H9 (cell line): Measurements from ENCODE around the gene TNRC6A. TPM values are rescaled to one million over a fixed set of nuclear protein-coding genes. Genes with fewer than 3 reads are reported as not detected.

Experiments
- DNase-seq: peaks from one replicate; pipeline ENCODE4 v3.0.0-alpha.2; 2017
- H2AFZ ChIP-seq: one replicate; pipeline ENCODE4 v1.6.1; 2013; ENCODE audit warnings: mild to moderate bottlenecking, low read length, control low read depth, moderate library complexity
- H2AK5ac ChIP-seq: 2 replicates; pipeline ENCODE4 v1.6.1; 2013; ENCODE audit warnings: low read length, control low read depth, mixed read lengths; ENCODE audit not compliant: insufficient read length
- H2BK120ac ChIP-seq: one replicate; pipeline ENCODE4 v1.6.1; 2013; ENCODE audit warnings: low read depth, mild to moderate bottlenecking, low read length, control low read depth, inconsistent platforms; ENCODE audit not compliant: poor library complexity, severe bottlenecking
- H2BK12ac ChIP-seq: 2 replicates; pipeline ENCODE4 v1.6.1; 2013; ENCODE audit warnings: low read length, control low read depth, mixed read lengths, low read depth; ENCODE audit not compliant: insufficient read length
- H2BK15ac ChIP-seq: 2 replicates; pipeline ENCODE4 v1.6.1; 2013; ENCODE audit warnings: low read depth, low read length, control low read depth
- H2BK20ac ChIP-seq: one replicate; pipeline ENCODE4 v1.6.1; 2013; ENCODE audit warnings: low read depth, mild to moderate bottlenecking, low read length, control low read depth, inconsistent platforms; ENCODE audit not compliant: poor library complexity, severe bottlenecking
- H2BK5ac ChIP-seq: 2 replicates; pipeline ENCODE4 v1.6.1; 2013; ENCODE audit warnings: low read length, control low read depth, mixed read lengths; ENCODE audit not compliant: insufficient read length
- H3K14ac ChIP-seq: 2 replicates; pipeline ENCODE4 v1.6.1; 2013; ENCODE audit warnings: low read length, control low read depth; ENCODE audit not compliant: insufficient read depth
- H3K18ac ChIP-seq: 2 replicates; pipeline ENCODE4 v1.6.1; 2013; ENCODE audit warnings: low read depth, mild to moderate bottlenecking, mixed read lengths, low read length, control low read depth; ENCODE audit not compliant: insufficient read length
- H3K23ac ChIP-seq: 2 replicates; pipeline ENCODE4 v1.6.1; 2013; ENCODE audit warnings: low read length, control low read depth, mixed read lengths, low read depth; ENCODE audit not compliant: insufficient read length
- H3K23me2 ChIP-seq: 2 replicates; pipeline ENCODE4 v1.6.1; 2013; ENCODE audit warnings: low read depth, mild to moderate bottlenecking, mixed read lengths, low read length, control low read depth; ENCODE audit not compliant: insufficient read length, poor library complexity, severe bottlenecking
- H3K27ac ChIP-seq: 2 replicates; pipeline ENCODE4 v1.5.1; 2013; ENCODE audit warnings: low read length, control low read depth, mixed read lengths, low read depth; ENCODE audit not compliant: insufficient read length
- H3K27me3 ChIP-seq: 2 replicates; pipeline ENCODE4 v1.6.1; 2013; ENCODE audit warnings: low read length, control low read depth, inconsistent platforms; ENCODE audit not compliant: insufficient read depth
- H3K4ac ChIP-seq: 2 replicates; pipeline ENCODE4 v1.6.1; 2013; ENCODE audit warnings: low read depth, mild to moderate bottlenecking, control low read depth, inconsistent platforms, low read length, moderate library complexity
- H3K4me1 ChIP-seq: 2 replicates; pipeline ENCODE4 v1.6.1; 2013; ENCODE audit warnings: low read length, control low read depth, inconsistent platforms; ENCODE audit not compliant: insufficient read depth
- H3K4me2 ChIP-seq: 2 replicates; pipeline ENCODE4 v1.6.1; 2013; ENCODE audit warnings: low read length, control low read depth, mixed read lengths; ENCODE audit not compliant: insufficient read length, insufficient read depth
- H3K56ac ChIP-seq: 2 replicates; pipeline ENCODE4 v1.6.1; 2013; ENCODE audit warnings: low read depth, mild to moderate bottlenecking, mixed read lengths, low read length, control low read depth; ENCODE audit not compliant: insufficient read length
- H3K79me1 ChIP-seq: 2 replicates; pipeline ENCODE4 v1.6.1; 2013; ENCODE audit warnings: low read depth, mild to moderate bottlenecking, moderate library complexity, low read length, control low read depth, inconsistent platforms; ENCODE audit not compliant: insufficient read depth, poor library complexity, severe bottlenecking
- H3K79me2 ChIP-seq: 2 replicates; pipeline ENCODE4 v1.6.1; 2013; ENCODE audit warnings: low read length, control low read depth, inconsistent platforms; ENCODE audit not compliant: insufficient read depth
- H3K9ac ChIP-seq: 2 replicates; pipeline ENCODE4 v1.6.1; 2013; ENCODE audit warnings: low read length, control low read depth, mixed read lengths; ENCODE audit not compliant: insufficient read length; ENCODE audit errors: extremely low read depth
- H3K9me3 ChIP-seq: one replicate; pipeline ENCODE4 v1.6.1; 2013; ENCODE audit warnings: low read depth, low read length, inconsistent platforms; ENCODE audit not compliant: control insufficient read depth
- H3T11ph ChIP-seq: one replicate; pipeline ENCODE4 v1.6.1; 2013; ENCODE audit warnings: mild to moderate bottlenecking, low read length, control low read depth, inconsistent platforms
- H4K20me1 ChIP-seq: one replicate; pipeline ENCODE4 v1.6.1; 2013; ENCODE audit not compliant: control insufficient read depth, insufficient read length, insufficient read depth
- H4K5ac ChIP-seq: 2 replicates; pipeline ENCODE4 v1.6.1; 2013; ENCODE audit warnings: low read depth, mild to moderate bottlenecking, mixed read lengths, low read length, control low read depth; ENCODE audit not compliant: insufficient read length
- H4K8ac ChIP-seq: replicated peaks from 2 replicates; pipeline ENCODE4 v1.6.1; 2013; ENCODE audit warnings: low read length, control low read depth, mixed read lengths, low read depth; ENCODE audit not compliant: insufficient read length
- H4K91ac ChIP-seq: 2 replicates; pipeline ENCODE4 v1.6.1; 2013; ENCODE audit warnings: low read depth, mild to moderate bottlenecking, moderate library complexity, mixed read lengths, low read length, control low read depth; ENCODE audit not compliant: insufficient read length
- H3K27ac Mint-ChIP-seq, 3 experiments: 2 replicates in 2 of 3; 3 replicates in 1 of 3; pipeline ENCODE4 v1.8.0; 2020 to 2021; ENCODE audit warnings: mixed read lengths in 3 of 3, mild to moderate bottlenecking in 1 of 3, moderate library complexity in 1 of 3
- H3K27me3 Mint-ChIP-seq: 2 replicates; pipeline ENCODE4 v1.8.0; 2021; ENCODE audit warnings: low read depth, mild to moderate bottlenecking, moderate library complexity, mixed read lengths
- H3K36me3 Mint-ChIP-seq, 3 experiments: 2 replicates in 2 of 3; 3 replicates in 1 of 3; pipeline ENCODE4 v1.8.0; 2020 to 2021; ENCODE audit warnings: low read depth in 3 of 3, mixed read lengths in 3 of 3; ENCODE audit not compliant: insufficient read depth in 1 of 3
- H3K4me1 Mint-ChIP-seq, 2 experiments: 2 replicates each; pipeline ENCODE4 v1.8.0; 2020; ENCODE audit warnings: mixed read lengths in 2 of 2
- H3K4me3 Mint-ChIP-seq, 2 experiments: 2 replicates in 1 of 2; 3 replicates in 1 of 2; pipeline ENCODE4 v1.8.0; 2020 to 2021; ENCODE audit warnings: mild to moderate bottlenecking in 2 of 2, mixed read lengths in 2 of 2, moderate library complexity in 1 of 2
- H3K9me3 Mint-ChIP-seq, 2 experiments: 2 replicates in 1 of 2; 3 replicates in 1 of 2; pipeline ENCODE4 v1.8.0; 2020; ENCODE audit warnings: mild to moderate bottlenecking in 2 of 2, mixed read lengths in 2 of 2, moderate library complexity in 1 of 2
- CTCF ChIP-seq: fragments of 200-600 bp; sonication (generic); conservative IDR thresholded peaks from 3 replicates; pipeline ENCODE4 v1.8.0; 2021; ENCODE audit warnings: antibody characterized with exemption, mild to moderate bottlenecking
- WGBS: extraction: QIAGEN DNeasy Blood & Tissue Kit; methylation state at CpG from one replicate; pipeline ENCODE4 v1.1.7; 2013; ENCODE audit warnings: missing lambda C conversion rate, low lambda C conversion rate, mixed read lengths; ENCODE audit not compliant: insufficient read length; ENCODE audit errors: extremely low coverage; 5-methylcytosine and 5-hydroxymethylcytosine counted together
- total RNA-seq: library from RNA; stranded (reverse); gene quantifications from 2 replicates; pipeline ENCODE4 v1.2.1, GENCODE V29; 2021

TNRC6A gene
- total RNA-seq, 1 experiment from 2014 or later: 114 TPM

DNA sequence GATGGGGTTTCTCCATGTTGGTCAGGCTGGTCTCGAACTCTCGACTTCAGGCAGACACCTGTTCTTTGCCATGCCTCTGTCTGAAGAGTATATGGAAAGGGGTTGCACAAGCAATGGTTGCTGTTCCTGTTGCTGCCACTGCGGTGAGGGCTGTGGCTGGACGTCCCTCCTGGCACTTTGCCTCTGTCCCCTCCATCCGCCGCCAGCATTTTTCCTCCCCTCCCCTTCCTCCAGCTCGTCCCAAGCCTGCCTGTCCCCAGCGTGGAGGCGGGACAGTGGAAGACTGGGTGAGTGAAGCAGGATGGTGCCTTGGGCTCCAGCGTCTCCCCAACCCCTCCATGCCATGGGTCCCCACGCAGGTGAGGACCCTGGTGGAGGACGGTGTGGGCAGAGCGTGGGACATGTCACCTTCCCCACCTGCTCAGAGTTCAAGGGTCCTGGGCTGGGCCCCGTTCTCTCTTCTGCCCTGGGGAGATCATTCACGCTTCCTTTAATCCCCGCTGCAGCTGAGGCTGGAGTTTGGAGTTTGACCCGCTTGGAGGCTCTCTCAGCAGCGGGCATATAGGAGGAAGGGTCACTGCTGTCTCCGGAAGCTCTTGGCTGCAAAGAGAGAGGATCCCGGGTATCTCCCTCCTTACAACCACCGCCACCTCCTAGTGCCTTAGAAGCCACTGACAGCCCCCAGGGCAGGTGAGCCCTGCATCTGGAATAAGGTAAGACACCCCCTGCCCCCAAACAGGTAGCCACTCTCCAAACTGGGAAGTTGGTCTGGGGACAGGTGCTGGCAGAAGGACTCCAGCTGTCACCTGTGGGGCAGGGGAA, 116.5 kb downstream of the TNRC6A start, which contains the start of gene SLC5A11:
TSS of gene SLC5A11 (plus strand) at position 238 of the 822 bp plus-strand sequence. CDS start 12,681 bp downstream, outside the sequence.
- no CpG with 5 or more reads among the region's 21 CpGs for WGBS
- no peak within 1 kb of the TSS for H3K27ac ChIP-seq
- H3K18ac ChIP-seq: no peak within 1 kb of the TSS

More for the DNA sequence above, 116.5 kb downstream of the TNRC6A start, which contains the start of gene SLC5A11:
- DNase-seq: no peak
- no peak within 1 kb of the TSS for H2BK12ac ChIP-seq
- peaks cover 0 to 4% of the 10 kb centered on the region in 2 experiments; a peak in 1 of 4 replicates for H3K4me1 Mint-ChIP-seq
- no peak within 1 kb of the TSS; a peak in 1 of 7 replicates for H3K27ac Mint-ChIP-seq
- no peaks in the 10 kb centered on the region for H3K79me1 ChIP-seq
- no peak within 1 kb of the TSS for H2BK15ac ChIP-seq
- H2BK5ac ChIP-seq: no peak within 1 kb of the TSS
- no peaks in the 10 kb centered on the region for H4K20me1 ChIP-seq
- H3K4me3 Mint-ChIP-seq: no peak within 1 kb of the TSS
- no peaks in the 10 kb centered on the region for H3K36me3 Mint-ChIP-seq
- H4K8ac ChIP-seq: no peak within 1 kb of the TSS
- no peak within 1 kb of the TSS for H4K91ac ChIP-seq
- no peak within 1 kb of the TSS for H3K56ac ChIP-seq
- no peak within 1 kb of the TSS for H3K4me2 ChIP-seq
- H3K23me2 ChIP-seq: no peaks in the 10 kb centered on the region
- H3K27me3 Mint-ChIP-seq: peaks cover 1% of the 10 kb centered on the region
- H2BK120ac ChIP-seq: no peak within 1 kb of the TSS
- H3K9ac ChIP-seq: no peak within 1 kb of the TSS
- no peak within 1 kb of the TSS for H2AK5ac ChIP-seq
- no peaks in the 10 kb centered on the region for H3K9me3 Mint-ChIP-seq
- no peak for TF ChIP-seq CTCF
- H3K14ac ChIP-seq: no peak within 1 kb of the TSS; the same call in 1 of the 2 replicates
- H3K4me1 ChIP-seq: no peaks in the 10 kb centered on the region
- no peak within 1 kb of the TSS for H2BK20ac ChIP-seq
- no peaks in the 10 kb centered on the region for H3K9me3 ChIP-seq
- no peaks in the 10 kb centered on the region for H3K27me3 ChIP-seq
- no peak within 1 kb of the TSS for H3T11ph ChIP-seq
- no peak within 1 kb of the TSS for H3K23ac ChIP-seq
- H3K4ac ChIP-seq: no peak within 1 kb of the TSS
- H3K79me2 ChIP-seq: no peaks in the 10 kb centered on the region
- H4K5ac ChIP-seq: no peak within 1 kb of the TSS
- H2AFZ ChIP-seq: no peak within 1 kb of the TSS
